B cell (primary cell): ENCODE results near the gene ZMYND8. TPM values are rescaled to one million over a fixed set of nuclear protein-coding genes. Genes with fewer than 3 reads are reported as not detected.

ENCODE experiments used
- ATAC-seq: fragments of 200-7000 bp; cut with Tn5 transposase; one replicate; pipeline ENCODE4 v1.10.0; 2021; ENCODE audit warnings: low read depth, mild to moderate bottlenecking, moderate number of reproducible peaks, moderate library complexity
- CTCF ChIA-PET: fragments of 350-600 bp; sonication (Branson Sonifier 250); formaldehyde crosslinking; loops from one replicate; lab custom pipeline; 2021; ENCODE audit warnings: antibody characterized with exemption, inconsistent platforms; lab: Charles Lee
- POLR2A ChIA-PET: fragments of 350-600 bp; sonication (Branson Sonifier 250); formaldehyde crosslinking; loops from one replicate; lab custom pipeline; 2021; ENCODE audit warnings: antibody characterized with exemption; lab: Charles Lee
- DNase-seq: peaks from one replicate; pipeline ENCODE4 v3.0.0; 2013
- H2AFZ ChIP-seq: 2 replicates; pipeline ENCODE4 v1.6.1; 2012; ENCODE audit warnings: mild to moderate bottlenecking, low read depth, low read length; ENCODE audit not compliant: insufficient read depth, poor library complexity, severe bottlenecking
- H3K27ac ChIP-seq, 2 donors: 1 replicate in 1 of 2; 2 replicates in 1 of 2; pipeline ENCODE4 v1.5.1; 2012 to 2013; ENCODE audit warnings: low read length in 2 of 2, mild to moderate bottlenecking in 2 of 2, moderate library complexity in 1 of 2
- H3K27me3 ChIP-seq, 4 experiments: fragments of 200-600 bp in 1 of 4; sonication (generic) in 1 of 4; replicated peaks in 1 of 4; 1 replicate in 2 of 4; 2 replicates in 2 of 4; pipeline versions ENCODE4 v1.6.1 to v1.7.0; 2013 to 2016; ENCODE audit warnings: low read length in 3 of 4, mild to moderate bottlenecking in 2 of 4, mixed read lengths in 1 of 4, moderate library complexity in 1 of 4; ENCODE audit not compliant: insufficient read depth in 4 of 4, control insufficient read depth in 3 of 4; ENCODE audit errors: control extremely low read depth in 1 of 4
- H3K36me3 ChIP-seq, 2 experiments: replicated peaks in 1 of 2; 1 replicate in 1 of 2; 2 replicates in 1 of 2; pipeline versions ENCODE4 v1.6.1 to v1.7.1; 2013; ENCODE audit warnings: low read length in 1 of 2; ENCODE audit not compliant: insufficient read depth in 2 of 2, control insufficient read depth in 1 of 2; ENCODE audit errors: control extremely low read depth in 1 of 2, extremely low read depth in 1 of 2
- H3K4me1 ChIP-seq, 2 donors: fragments of 200-600 bp in 1 of 2; sonication (generic) in 1 of 2; 1 replicate in 1 of 2; 2 replicates in 1 of 2; pipeline versions ENCODE4 v1.5.1 to v1.6.1; 2013 to 2017; ENCODE audit warnings: low read length in 2 of 2; ENCODE audit not compliant: control insufficient read depth in 2 of 2, insufficient read depth in 2 of 2
- H3K4me2 ChIP-seq: replicated peaks from 2 replicates; pipeline ENCODE3; 2012; ENCODE audit warnings: mild to moderate bottlenecking, low read depth, low read length; ENCODE audit not compliant: poor library complexity, severe bottlenecking
- H3K4me3 ChIP-seq, 5 experiments: fragments of 200-600 bp in 1 of 5; sonication (generic) in 1 of 5; 1 replicate in 3 of 5; 2 replicates in 2 of 5; pipeline versions ENCODE4 v1.5.1 to v1.7.0; 2011 to 2016; ENCODE audit warnings: low read length in 4 of 5, mild to moderate bottlenecking in 4 of 5, low read depth in 2 of 5, control low read depth in 1 of 5, moderate library complexity in 1 of 5; ENCODE audit not compliant: insufficient read depth in 1 of 5; ENCODE audit errors: control extremely low read depth in 1 of 5, extremely low read depth in 1 of 5
- H3K79me2 ChIP-seq: fragments of 200-600 bp; sonication (generic); one replicate; pipeline ENCODE4 v1.6.0; 2016; ENCODE audit warnings: low read length; ENCODE audit not compliant: control insufficient read depth, insufficient read depth
- H3K9ac ChIP-seq: fragments of 200-600 bp; sonication (generic); 2 replicates; pipeline ENCODE4 v1.6.1; 2017; ENCODE audit warnings: mild to moderate bottlenecking, low read length, moderate library complexity
- H3K9me3 ChIP-seq, 3 donors: one replicate each; pipeline versions ENCODE4 v1.6.1 to v1.7.1; 2013; ENCODE audit warnings: low read length in 2 of 3; ENCODE audit not compliant: control insufficient read depth in 2 of 3, insufficient read depth in 1 of 3; ENCODE audit errors: control extremely low read depth in 1 of 3
- H4K20me1 ChIP-seq: 2 replicates; pipeline ENCODE4 v1.6.0; 2012; ENCODE audit warnings: mild to moderate bottlenecking, low read length; ENCODE audit not compliant: insufficient read depth, control insufficient read depth, poor library complexity, severe bottlenecking
- H3K27ac Mint-ChIP-seq: one replicate; pipeline ENCODE4 v1.8.0; 2021; ENCODE audit warnings: mixed read lengths
- H3K27me3 Mint-ChIP-seq: one replicate; pipeline ENCODE4 v1.8.0; 2021; ENCODE audit warnings: mixed read lengths
- H3K4me1 Mint-ChIP-seq: one replicate; pipeline ENCODE4 v1.8.0; 2021; ENCODE audit warnings: mixed read lengths
- H3K4me3 Mint-ChIP-seq: one replicate; pipeline ENCODE4 v1.8.0; 2021; ENCODE audit warnings: mixed read lengths
- H3K9me3 Mint-ChIP-seq: one replicate; pipeline ENCODE4 v1.8.0; 2022; ENCODE audit warnings: mixed read lengths; ENCODE audit not compliant: insufficient read depth
- CTCF ChIP-seq: fragments of 200-600 bp; IDR thresholded peaks from one replicate; pipeline ENCODE4 v1.8.0; 2022; ENCODE audit warnings: antibody characterized with exemption, mild to moderate bottlenecking
- EZH2 ChIP-seq: IDR thresholded peaks from 2 replicates; pipeline ENCODE4 v1.6.1; 2012; ENCODE audit warnings: borderline replicate concordance, low read depth, mild to moderate bottlenecking, moderate library complexity, low read length; ENCODE audit not compliant: insufficient read depth, poor library complexity, severe bottlenecking
- WGBS: methylation state at CpG from one replicate; pipeline ENCODE4 v1.1.5; 2013; ENCODE audit warnings: missing lambda C conversion rate; ENCODE audit not compliant: insufficient coverage; 5-methylcytosine and 5-hydroxymethylcytosine counted together
- intact Hi-C: fragments of 100-400 bp; cut with micrococcal nuclease; formaldehyde crosslinking; loops from one replicate; pipeline ENCODE4 v1.10.0; 2022
- polyA plus RNA-seq: library from polyadenylated mRNA; depleted of rRNA; stranded (reverse); fragments of >200 nt; gene quantifications from 2 replicates; pipeline ENCODE4 v1.2.3, GENCODE V29; 2012
- total RNA-seq, 2 donors: library from RNA; stranded (reverse); fragments of 120-200 nt in 1 of 2; gene quantifications; 1 replicate in 1 of 2; 2 replicates in 1 of 2; pipeline versions ENCODE4 v1.2.3 to v1.2.4, GENCODE V29; 2013 to 2022

Gene ZMYND8
- total and polyA plus RNA-seq, 2 donors (not counting 1 experiment from before 2014, with no cell fraction given): 20.3 to 67.2 TPM

- Histone ChIP-seq H3K9me3 (peaks cover 0 to 5% (median 0%) of the 10 kb centered on the region in 3 donors), H3K27ac (no peak overlapping the region), H3K4me1 (peaks cover 31 to 34% of the 10 kb centered on the region in 2 donors), H4K20me1 (peaks cover 88% of the 10 kb centered on the region), H3K79me2 (peaks cover 100% of the 10 kb centered on the region), H3K9ac (no peak overlapping the region), H3K4me3 (no peak overlapping the region), H3K36me3 (peaks cover 0 to 32% of the 10 kb centered on the region in 2 experiments), H3K27me3 (no peaks in the 10 kb centered on the region), H2AFZ (no peak overlapping the region), H3K4me2 (no peak overlapping the region)
- Mint-ChIP-seq H3K27ac (peak overlapping the region; percentile 50), H3K4me1 (peaks cover 56% of the 10 kb centered on the region), H3K27me3 (no peaks in the 10 kb centered on the region), H3K4me3 (no peak overlapping the region), H3K9me3 (no peaks in the 10 kb centered on the region)
- ATAC-seq (no peak), DNase-seq (no peak)
- intact Hi-C loops: loop anchor here (5.0 kb wide), 1 partner anchor 37 kb away; no protein-coding TSS in a partner anchor
- POLR2A ChIA-PET: no interaction called here
- TF ChIP-seq CTCF (no peak), EZH2 (no peak)
- 83% methylated on average over 3 of the region's 10 CpGs for WGBS
- CTCF ChIA-PET: interaction anchor here (1.1 to 3.1 kb wide), 5 partner anchors 12 to 305 kb away, joined by 3 to 27 read pairs (median 7); no protein-coding TSS in a partner anchor
These were observed 41.0 kb downstream of the ZMYND8 start for GRCh38 chr20:47315339-47316056.
